ENCODE results near the gene CACNA1H.

Gene CACNA1H

DNA sequence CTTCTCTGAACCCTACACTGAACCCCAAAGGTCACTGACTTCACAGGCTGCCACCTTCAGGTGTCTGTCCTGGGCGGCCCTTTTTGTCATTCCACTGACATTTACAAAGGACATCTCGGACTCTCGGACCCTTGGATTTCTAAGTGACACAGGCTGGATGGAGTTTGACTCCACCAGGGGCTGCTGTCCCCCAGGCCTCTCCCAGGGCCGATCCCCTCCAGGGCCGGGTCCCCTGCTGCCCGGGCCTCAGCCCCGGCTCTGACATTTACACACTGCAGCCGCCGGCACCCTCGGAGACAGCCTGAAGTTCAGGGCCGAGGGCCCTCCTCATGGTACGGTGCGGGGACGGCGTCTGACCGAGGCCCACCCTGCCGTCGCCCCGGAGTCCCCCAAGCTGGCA is 24.1 kb downstream of the CACNA1H start:
- no peak for DNase-seq (ENCODE audit: low read depth)
- TF ChIP-seq MYC (IDR thresholded peaks at IDR 0.05; ENCODE audit: low read depth, low read length) = no peak
- no peak for TF ChIP-seq POLR2A (IDR thresholded peaks at IDR 0.05; ENCODE audit: extremely low read depth, insufficient read length)
- TF ChIP-seq, protein P1, sequence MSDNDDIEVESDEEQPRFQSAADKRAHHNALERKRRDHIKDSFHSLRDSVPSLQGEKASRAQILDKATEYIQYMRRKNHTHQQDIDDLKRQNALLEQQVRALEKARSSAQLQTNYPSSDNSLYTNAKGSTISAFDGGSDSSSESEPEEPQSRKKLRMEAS (IDR thresholded peaks at IDR 0.05; ENCODE audit: low read depth, low read length) = no peak
- TF ChIP-seq, protein P2, sequence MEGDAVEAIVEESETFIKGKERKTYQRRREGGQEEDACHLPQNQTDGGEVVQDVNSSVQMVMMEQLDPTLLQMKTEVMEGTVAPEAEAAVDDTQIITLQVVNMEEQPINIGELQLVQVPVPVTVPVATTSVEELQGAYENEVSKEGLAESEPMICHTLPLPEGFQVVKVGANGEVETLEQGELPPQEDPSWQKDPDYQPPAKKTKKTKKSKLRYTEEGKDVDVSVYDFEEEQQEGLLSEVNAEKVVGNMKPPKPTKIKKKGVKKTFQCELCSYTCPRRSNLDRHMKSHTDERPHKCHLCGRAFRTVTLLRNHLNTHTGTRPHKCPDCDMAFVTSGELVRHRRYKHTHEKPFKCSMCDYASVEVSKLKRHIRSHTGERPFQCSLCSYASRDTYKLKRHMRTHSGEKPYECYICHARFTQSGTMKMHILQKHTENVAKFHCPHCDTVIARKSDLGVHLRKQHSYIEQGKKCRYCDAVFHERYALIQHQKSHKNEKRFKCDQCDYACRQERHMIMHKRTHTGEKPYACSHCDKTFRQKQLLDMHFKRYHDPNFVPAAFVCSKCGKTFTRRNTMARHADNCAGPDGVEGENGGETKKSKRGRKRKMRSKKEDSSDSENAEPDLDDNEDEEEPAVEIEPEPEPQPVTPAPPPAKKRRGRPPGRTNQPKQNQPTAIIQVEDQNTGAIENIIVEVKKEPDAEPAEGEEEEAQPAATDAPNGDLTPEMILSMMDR (IDR thresholded peaks at IDR 0.05; ENCODE audit: low read depth, low read length) = no peak
- H3K4me3 ChIP-seq (ENCODE audit: low read depth, low read length) = no peak overlapping the region

DNA sequence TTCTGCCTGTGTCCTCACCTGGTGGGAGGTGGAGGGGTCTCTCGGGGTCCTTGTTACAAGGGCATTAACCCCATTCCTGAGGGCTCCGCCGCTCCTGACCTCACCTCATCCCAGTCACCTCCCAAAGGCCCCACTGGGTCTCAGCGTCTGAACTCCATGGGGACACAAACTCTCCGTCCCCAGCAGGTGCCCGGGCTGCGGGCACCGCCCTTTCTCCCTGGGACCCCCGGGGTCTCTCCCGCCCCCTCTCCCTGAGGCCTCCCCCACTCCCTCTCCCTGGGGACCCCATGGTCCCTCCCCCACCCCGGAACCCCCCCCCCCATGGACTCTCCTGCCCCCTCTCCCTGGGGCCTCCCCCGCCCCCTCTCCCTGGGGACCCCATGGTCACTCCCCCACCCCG is 24.8 kb downstream of the CACNA1H start:
- no peak overlapping the region for H3K4me3 ChIP-seq (ENCODE audit: low read depth, low read length)
- TF ChIP-seq, protein P1 (IDR thresholded peaks at IDR 0.05; ENCODE audit: low read depth, low read length) = no peak
- TF ChIP-seq, protein P2 (IDR thresholded peaks at IDR 0.05; ENCODE audit: low read depth, low read length) = no peak
- TF ChIP-seq MYC (IDR thresholded peaks at IDR 0.05; ENCODE audit: low read depth, low read length) (no peak), POLR2A (IDR thresholded peaks at IDR 0.05; ENCODE audit: extremely low read depth, insufficient read length) (no peak)
- DNase-seq (ENCODE audit: low read depth) = no peak

DNA sequence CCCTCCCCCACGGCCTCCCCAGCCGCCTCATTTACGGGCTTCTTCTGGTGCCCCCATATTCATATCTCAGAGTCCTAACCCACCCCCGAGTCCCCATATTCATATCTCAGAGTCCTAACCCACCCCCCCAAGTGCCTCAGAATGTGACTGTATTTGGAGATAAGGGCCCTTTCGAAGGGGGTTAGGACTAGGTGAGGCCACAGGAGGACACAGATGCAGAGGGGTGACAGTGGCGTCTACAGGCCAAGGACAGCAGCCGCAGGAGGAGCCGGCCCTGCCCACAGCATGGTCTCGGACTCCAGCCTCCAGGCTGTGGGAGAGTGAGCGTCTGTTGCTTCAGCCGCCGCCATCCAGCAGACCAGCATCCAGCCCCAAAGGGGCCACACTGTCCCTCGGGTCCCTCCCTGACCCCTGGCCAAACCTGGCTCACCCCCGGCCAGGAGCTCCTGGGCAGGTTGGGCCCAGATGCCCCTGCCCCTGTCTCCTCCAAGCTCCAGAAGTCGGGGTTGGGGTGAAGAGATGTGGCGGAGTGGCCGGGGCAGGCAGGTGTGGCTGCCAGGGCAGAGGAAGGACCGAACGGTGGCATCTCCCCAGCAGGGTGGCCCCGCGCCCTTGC is 25.5 kb downstream of the CACNA1H start:
- no peak overlapping the region for H3K4me3 ChIP-seq (ENCODE audit: low read depth, low read length)

DNA sequence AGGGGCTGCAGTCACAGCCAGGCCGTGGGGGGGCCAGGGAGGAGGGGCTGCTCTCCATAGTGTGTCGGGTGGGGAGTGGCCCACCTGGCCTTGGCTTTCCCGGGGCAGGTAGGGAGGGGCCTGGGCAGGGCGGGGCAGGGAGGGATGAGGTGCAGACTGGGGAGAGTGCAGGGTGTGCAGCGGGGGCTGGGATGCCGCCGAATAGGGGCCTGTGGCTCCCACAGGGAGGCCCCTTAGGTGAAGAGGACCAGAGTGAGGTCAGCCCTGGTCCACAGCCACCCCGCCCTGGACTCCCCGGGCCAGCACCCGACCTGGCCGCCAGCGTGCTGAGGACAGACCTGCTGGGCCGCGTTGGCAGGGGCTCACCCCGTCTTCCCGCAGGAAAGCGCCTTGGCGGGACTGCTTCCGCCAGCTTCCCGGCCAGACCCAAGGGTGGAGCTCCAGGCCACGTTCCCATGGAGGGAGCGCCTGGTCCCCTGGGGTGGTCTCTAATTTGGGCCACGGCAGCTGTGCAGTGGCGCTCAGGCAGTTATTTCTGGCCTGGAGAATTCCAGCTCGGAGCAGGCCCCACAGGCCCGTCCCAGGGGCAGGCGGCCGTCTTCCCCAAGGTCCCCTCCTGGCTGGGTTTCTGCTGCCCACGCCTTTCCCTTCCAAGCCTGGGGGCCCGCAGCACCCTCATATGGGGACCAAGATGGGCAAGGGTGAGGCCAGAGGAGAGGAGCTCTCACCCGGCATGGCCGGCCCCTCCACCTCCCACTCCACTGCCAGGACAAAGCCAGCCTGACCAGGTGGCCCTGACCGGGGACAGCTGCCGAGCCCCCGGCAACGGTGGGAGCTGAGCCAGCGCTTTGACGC is 27.9 kb downstream of the CACNA1H start:
- TF ChIP-seq MYC (IDR thresholded peaks at IDR 0.05; ENCODE audit: low read depth, low read length) = no peak
- TF ChIP-seq, protein P2 (IDR thresholded peaks at IDR 0.05; ENCODE audit: low read depth, low read length) = no peak
- TF ChIP-seq, protein P1 (IDR thresholded peaks at IDR 0.05; ENCODE audit: low read depth, low read length) = no peak
- no peak for TF ChIP-seq POLR2A (IDR thresholded peaks at IDR 0.05; ENCODE audit: extremely low read depth, insufficient read length)
- no peak overlapping the region for H3K4me3 ChIP-seq (ENCODE audit: low read depth, low read length)
- no peak for DNase-seq (ENCODE audit: low read depth)

More for the DNA sequence above, 25.5 kb downstream of the CACNA1H start:
- DNase-seq (ENCODE audit: low read depth) = no peak
- TF ChIP-seq POLR2A (IDR thresholded peaks at IDR 0.05; ENCODE audit: extremely low read depth, insufficient read length) (no peak), MYC (IDR thresholded peaks at IDR 0.05; ENCODE audit: low read depth, low read length) (no peak)
- TF ChIP-seq, protein P1 (IDR thresholded peaks at IDR 0.05; ENCODE audit: low read depth, low read length) = no peak
- TF ChIP-seq, protein P2 (IDR thresholded peaks at IDR 0.05; ENCODE audit: low read depth, low read length) = no peak

DNA sequence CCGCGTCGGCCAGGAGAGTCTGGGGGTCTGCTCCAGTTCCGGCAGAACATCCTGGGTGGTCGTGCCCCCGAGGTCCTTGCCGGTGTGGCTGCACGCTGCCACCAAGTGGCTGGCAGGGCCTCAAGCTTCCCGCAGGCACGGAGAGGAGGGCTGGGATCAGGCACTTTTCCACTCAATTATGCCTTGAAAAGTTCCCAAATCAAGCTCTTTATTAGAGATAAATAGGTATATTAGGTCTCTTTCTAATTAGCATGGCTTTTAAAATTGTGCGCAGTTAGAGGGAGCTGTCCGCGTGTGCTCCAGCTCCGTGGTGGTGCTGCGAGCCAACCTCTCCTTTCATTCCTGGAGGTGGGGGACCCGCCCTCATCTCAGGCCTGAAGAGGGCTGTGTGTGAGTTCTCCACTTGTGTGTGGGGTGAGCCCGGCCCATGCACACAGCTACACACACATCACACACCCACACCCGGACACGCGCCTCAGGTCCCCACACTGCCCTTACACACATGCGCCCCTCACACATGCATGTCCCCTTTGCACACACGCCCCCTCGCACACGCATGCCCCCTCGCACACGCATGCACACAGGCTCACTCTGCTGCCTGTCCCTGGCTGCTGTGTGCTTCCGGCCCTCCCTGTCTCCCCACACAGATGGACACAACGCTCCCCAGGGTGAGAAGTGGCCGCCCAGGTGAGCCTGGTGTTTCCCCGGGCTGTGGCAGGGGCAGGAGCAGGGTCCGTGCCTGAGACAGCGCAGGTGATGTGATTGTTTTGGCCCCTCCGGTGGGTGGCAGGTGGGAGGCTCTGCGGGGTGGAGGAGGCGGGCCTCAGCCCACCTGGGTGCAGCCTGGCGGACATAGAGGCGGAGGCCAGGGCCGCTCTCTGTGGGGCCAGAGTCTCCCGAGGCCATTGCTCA is 28.8 kb downstream of the CACNA1H start:
- no peak overlapping the region for H3K4me3 ChIP-seq (ENCODE audit: low read depth, low read length)
- TF ChIP-seq, protein P1 (IDR thresholded peaks at IDR 0.05; ENCODE audit: low read depth, low read length) = no peak
- TF ChIP-seq MYC (IDR thresholded peaks at IDR 0.05; ENCODE audit: low read depth, low read length) (no peak), POLR2A (IDR thresholded peaks at IDR 0.05; ENCODE audit: extremely low read depth, insufficient read length) (no peak)
- TF ChIP-seq, protein P2 (IDR thresholded peaks at IDR 0.05; ENCODE audit: low read depth, low read length) = no peak
- DNase-seq (ENCODE audit: low read depth) = no peak
